ENCODE data around the gene SYNCRIP.

DNA sequence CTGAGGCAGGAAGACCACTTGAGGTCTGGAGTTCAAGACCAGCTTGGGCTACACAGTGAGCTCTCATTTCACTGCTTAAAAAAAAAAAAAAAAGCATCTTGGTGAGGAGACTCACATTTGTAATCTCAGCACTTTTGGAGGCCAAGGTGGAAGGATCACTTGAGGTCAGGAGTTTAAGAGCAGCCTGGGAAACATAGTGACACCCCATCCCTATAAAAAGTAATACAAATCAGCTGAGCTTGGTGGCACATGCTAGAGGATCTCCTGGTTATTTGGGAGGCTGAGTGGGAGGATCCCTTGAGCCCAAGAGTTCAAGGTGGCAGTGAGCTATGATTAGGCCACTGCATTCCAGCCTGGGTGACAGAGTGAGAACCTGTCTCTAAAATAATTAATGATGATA is 29.4 kb upstream of the SYNCRIP start:
- TF ChIP-seq, protein P1, sequence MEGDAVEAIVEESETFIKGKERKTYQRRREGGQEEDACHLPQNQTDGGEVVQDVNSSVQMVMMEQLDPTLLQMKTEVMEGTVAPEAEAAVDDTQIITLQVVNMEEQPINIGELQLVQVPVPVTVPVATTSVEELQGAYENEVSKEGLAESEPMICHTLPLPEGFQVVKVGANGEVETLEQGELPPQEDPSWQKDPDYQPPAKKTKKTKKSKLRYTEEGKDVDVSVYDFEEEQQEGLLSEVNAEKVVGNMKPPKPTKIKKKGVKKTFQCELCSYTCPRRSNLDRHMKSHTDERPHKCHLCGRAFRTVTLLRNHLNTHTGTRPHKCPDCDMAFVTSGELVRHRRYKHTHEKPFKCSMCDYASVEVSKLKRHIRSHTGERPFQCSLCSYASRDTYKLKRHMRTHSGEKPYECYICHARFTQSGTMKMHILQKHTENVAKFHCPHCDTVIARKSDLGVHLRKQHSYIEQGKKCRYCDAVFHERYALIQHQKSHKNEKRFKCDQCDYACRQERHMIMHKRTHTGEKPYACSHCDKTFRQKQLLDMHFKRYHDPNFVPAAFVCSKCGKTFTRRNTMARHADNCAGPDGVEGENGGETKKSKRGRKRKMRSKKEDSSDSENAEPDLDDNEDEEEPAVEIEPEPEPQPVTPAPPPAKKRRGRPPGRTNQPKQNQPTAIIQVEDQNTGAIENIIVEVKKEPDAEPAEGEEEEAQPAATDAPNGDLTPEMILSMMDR (conservative IDR thresholded peaks at IDR 0.05; ENCODE audit: low read length), result no peak
- TF ChIP-seq EZH2phosphoT487 (IDR thresholded peaks at IDR 0.05; ENCODE audit: borderline replicate concordance), result no peak
